GOT3 (cell line): ENCODE results near the gene CBX6.

Source experiments
- DNase-seq: peaks from one replicate; lab custom pipeline; 2025; ENCODE audit warnings: mixed read lengths; lab: John Stamatoyannopoulos, UW

Gene CBX6

DNA sequence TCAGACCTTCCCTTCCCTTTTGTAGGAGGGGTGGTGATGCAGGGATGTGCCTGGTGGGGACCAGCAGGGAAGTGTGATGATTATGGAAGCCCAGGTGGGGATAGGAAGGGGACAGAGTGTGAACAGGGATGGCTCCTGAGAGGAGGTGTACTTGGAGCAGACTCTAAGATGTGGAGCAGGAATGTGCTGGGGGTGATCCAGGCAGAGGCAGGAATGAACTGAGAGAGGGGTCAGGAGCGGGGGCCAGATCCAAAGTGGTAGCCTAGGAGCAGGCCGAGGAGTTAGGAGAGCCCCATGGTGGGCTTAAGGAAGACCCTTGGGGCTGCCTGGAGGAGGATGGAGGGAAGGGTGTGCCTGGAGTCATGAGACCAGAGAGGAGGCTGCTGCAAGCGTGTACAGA is 31.9 kb downstream of the CBX6 start:
- no peak for DNase-seq

DNA sequence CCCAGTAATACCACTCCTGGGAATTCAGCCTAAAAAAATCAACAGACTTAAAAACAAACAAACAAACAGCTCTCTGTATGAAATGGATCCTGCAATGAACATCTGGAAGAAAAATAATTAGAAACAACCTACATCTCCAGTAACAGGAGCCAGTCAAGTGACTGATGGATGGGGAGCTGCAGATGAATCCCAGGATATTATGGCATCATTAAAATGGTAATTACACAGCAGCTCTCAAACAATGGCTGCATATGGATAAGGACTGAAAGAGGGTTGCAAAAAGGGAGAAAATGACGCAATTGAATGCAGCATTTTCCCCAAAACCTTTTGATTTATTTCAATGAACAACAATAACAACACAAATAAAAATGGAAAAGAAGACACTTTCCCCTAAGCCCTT is 32.3 kb downstream of the CBX6 start:
- no peak for DNase-seq

DNA sequence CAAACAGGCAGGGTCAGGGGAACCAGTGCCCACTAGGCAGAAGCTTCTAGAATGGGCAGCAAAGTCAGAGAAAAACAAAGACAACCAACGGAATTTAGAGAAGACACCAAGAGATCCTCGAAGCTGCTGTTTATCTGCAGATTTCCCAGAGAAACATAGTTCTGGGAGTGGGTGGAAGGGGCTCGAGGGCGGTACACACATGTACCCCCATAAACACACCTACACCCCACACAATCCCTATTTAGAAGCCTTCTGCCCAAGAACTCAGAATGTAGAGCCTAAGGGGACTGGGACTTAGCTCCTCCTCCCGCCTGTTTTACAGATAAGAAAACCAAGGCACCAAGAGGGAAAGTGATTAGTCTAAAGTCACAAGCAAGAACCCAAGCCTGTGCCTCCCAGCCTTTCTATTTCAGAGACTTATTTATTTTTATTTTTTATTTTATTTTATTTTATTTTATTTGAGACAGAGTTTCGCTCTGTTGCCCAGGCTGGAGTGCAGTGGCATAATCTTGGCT is 34.5 kb downstream of the CBX6 start:
- no peak for DNase-seq

DNA sequence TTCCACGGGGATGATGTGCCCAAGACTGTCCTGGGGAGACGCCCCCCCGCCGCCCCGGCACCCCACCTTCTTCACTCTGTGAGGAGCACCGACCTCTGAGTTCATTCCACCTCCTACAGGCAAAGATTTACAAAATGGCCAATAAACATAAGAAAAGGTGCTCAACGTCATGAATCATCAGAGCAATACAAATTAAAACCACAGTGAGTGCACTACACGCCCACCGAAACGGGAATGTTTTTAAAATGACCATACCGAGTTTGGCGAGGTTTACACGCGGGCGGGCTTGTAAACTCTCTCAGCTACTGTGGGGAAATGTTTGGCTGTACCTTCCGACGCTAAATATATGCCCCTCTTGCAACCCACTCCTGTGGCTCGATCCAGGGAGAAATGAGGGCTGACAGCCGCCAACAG is 36.1 kb downstream of the CBX6 start:
- DNase-seq, result no peak

DNA sequence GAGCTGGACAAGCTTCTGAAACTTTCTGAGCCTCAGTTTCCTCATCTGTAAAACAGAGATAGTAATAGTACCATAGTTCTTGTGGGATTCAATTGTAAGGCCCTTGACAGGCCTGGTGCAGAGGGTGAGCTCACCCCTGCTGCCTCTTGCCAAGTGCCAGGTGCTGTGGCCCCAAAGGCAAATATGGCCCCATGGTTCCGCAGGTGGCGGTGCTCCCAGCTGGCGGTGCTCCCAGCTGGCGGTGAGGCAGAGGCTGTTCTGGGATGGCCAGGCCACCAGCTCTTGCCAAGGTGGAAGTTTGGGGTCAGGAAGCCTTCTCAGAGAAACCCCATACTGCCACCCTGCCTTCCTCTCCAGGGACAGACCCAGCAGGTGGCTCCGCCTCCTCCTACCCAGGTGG is 37.0 kb downstream of the CBX6 start:
- no peak for DNase-seq

DNA sequence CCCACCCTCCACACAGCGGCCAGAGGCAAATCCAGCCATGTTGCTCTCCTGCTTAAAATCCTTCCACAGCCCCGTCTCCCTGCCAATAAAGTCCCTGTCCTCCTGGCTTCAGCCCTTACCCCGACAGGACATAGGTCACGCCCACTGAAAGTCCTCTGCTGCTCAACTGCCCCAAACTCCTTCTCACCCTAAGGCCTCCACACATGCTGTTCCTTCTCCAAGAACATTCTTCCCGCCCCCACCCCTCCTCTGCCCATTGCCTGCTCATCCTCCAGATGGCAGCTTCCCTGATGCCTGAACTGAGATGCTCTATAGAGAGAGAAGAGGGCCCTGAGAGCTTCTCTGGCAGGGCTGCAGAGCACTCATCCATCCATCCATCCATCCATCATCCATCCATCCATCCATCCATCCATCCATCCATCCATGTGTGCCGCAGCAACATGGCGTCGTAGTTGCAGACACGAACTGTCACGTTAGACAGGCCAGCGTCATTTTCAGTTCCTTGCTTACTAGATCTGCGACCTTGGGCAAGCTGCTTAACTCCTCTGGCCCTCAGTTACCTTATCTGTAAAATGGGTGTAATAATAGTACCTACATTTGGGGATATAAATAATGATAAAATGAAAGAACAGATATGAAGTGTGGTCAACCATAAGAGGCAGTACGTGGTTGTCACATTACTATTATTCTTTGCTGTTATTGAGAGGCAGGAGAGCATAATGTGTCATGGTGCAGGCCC is 37.6 kb downstream of the CBX6 start:
- no peak for DNase-seq

DNA sequence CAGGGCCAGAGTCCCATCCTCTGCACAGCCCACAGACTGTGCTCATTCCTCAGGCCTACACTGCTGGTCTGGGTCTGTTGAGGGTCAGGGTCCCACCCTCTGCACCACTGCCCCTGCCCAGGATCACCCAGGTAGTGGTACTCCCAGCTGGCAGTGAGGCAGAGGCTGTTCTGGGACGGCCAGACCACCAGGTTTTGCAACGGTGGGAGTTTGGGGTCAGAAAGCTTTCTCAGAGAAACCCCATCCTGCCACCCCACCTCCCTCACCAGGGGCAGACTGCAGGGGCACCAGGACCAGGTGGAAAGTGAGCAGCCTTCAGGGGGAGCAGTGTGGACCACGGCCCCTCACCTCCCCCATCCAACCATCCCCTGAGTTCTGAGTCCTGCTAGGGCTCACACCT is 39.0 kb downstream of the CBX6 start:
- no peak for DNase-seq

DNA sequence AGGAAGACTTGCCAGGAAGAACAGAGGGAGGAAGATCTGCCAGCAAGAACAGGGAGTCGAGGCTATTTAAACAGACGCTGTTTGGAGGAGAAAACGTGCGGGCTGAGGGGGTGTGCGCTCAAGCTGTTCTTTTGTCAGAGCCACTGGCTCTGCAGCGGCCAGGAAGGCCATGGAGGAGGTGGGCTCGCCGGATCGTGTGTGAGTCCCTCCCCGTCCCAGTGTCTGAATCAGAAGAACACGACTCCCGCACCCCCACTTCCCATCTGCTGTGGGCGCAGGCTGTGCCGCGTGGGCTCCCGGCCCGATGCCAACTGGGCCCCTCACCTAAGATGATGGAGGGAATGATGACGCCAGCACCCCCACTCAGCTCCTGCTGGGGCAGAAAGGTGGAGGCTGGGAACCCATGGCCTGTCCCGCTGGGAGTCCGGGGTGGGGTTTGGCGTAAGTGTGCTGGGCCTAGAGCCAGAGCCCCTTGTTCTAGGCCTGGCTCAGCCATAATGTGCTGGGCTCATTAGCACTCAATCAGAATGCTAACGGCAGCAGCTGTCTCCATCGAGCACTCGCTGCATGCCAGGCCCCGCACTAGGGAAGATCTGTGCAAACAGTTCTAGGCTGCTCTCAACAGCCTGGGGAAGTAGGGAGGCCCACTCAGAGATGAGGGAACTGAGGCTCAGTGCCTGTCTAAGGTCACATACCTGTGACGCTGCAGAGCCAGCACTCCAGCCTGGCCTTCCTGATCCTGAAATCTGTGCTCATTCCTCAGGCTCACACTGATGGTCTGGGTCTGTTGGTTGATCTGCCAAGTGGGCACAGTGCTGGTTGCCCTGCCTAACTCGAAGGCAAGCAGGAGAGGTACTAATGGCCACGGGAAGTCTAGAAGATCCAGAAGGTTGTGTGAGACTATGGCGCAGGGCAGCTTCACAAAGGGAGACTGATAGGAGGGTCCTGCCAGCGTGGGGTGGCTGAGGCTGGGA is 39.7 kb downstream of the CBX6 start:
- no peak for DNase-seq

DNA sequence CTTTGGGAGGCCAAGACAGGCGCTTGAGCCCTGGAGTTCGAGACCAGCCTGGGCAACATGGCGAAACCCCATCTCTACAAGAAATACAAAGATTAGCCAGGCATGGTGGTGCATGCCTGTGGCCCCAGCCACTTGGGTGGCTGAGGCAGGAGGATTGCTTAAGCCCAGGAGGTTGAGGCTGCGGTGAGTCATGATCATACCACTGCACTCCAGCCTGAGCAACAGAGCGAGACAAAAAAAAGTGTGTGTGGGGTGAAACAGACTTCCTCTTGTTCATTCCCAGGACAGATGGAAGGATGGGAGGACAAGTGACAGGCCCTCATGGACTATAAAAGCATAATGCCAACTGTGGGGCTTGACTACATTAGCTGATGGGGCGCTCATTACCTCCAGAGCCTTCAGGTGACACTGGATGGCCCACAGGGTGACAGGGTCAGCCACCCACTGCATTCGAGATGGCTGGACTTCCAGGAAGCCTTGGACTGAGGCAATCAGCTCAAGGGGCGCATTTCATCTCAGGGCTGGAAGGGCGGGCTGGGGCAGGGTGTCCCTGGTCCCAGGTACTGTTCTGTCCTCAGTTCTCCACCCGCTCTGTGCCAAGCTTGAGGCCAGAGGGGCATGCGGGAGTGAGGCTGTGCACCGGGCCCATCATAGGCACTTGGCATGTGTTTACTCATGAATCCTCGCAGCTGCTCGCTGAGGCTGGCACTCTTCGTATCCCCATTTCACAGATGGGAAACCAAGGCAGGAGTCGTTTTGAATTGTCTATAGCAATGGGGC is 40.7 kb downstream of the CBX6 start:
- DNase-seq, result no peak

DNA sequence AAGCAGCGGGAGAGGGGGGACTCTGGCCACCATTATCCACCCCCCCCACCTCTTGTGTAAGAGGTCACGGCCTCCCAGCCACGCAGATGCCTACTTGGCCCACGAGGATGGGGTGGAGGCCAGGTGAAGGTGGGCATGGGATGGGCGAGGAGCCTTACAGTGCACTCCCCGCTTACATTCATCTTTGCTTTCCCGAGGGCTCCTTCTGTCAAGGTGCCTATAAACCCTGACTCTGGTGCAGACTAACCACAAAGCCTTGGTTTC is 41.2 kb downstream of the CBX6 start:
- no peak for DNase-seq

DNA sequence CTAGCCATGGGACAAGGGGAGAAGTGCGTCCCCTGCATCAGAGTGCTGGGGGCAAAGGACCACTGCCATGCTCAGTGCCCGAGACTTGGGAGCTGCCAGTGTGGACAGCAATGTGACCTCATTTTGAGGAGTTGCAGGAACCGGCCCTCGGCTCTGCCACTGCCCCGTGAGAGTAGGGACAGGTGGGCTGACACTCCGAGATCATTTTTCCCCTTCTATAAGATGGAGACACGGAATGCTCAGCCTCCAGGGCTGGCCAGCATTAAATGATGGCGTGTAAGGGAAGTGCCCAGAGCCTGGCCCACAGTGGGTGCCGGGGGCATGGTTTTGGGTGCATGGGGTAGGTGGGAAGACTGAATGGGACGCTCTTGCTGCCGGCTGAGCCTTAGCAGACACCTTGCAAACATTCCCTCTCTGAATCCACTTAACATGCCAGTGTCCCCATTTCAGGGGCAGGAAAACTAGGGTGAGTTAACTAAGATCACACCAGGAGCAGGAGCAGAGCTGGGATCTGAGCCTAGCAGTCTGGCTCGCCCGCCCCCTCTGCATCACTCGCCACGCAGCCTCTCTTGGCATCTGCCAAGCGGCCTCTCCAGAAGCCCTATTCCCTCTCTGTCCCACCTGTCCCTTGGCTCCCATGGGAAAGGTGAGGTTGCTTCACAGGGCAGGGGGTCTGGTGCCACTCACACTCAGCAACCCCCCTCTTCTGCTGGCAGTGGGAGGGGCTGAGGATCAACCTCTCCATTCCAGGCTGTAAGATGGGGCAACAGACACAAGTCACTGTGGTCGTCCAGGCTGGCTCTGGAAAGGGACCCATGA is 41.8 kb downstream of the CBX6 start:
- DNase-seq, result no peak

DNA sequence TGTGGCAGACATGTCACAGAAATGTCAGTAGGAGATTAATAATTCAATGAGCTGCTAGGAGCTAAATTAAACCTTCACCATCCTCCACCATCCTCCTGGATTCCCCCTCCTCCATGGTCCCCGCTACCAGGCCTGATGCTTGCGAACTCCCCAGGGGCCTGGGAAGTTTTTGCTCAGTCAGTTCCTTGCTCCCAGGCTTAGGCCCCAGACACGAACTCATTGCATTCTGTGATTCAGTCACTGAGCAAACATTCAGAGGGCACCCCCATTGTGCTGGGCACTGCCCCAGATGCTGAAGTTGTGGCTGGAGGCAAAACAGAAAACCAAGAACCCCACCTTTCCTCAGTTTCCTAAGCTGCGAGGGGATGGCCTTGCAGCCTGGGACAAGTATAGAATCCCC is 42.5 kb downstream of the CBX6 start:
- no peak for DNase-seq

DNA sequence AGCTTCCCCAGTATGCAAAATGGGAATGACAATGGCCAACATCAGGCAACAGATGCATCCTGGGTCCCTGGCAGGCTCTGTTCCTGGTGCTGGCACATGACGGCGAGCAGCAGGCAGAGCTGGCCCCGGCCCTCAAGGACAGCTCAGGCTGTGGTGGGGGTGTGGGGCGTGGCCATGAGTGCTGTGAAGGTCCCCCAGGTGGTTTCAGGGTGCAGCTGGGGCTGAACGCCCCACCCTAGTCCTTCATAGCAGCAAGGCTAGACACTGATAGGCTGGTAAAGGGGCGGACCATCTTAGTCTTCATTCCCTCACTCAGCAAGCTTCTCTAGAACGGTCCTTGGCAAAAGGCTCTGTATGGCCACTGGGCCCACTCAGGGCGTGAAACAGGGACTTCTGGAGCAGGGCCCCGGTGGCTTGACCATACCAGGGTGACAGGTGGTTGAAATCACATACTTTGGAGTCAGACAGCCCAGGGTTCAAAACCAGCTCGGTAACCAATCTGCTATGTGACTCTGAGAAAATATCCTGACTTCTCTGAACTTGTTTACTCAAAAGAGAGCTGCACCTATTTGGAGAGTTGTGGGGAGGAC is 43.3 kb downstream of the CBX6 start:
- no peak for DNase-seq

DNA sequence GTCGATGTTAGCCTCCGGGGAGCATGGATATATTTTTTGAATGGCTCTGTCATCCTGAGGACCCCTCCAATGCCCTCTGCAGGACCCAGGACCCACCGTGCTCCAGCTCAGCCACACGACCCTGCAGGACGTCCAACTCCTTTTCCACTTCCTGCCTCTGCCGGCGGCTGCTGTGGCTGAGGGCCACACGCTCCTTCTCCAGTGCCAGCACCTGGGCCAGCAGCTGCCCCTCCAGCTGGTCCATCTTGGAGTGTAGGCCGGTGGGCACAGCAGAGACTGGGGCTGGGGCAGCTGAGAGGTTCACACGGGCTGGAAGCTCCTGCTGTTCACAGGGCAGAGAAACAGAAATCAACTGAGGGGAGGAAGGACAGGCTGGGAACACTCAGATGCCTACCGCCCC is 43.8 kb downstream of the CBX6 start:
- no peak for DNase-seq

DNA sequence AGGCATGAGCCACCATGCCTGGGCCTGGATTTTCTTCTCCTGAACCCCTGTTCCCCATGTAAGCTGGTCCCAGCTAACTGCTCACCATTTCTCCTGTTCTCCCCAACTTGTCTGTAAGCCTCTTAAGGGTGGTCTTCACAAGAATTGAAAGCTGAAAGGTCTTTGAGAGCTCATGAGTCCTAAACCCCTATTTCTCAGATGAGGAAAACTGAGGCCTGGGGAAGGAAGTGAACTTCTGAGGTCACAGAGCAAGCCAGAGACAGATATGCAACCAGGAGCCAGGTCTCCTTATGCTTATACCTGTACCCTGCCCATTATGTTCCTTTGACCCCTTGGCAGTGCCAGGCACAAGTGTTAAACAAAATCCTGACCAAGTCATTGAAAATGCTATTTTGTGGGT is 44.5 kb downstream of the CBX6 start:
- no peak for DNase-seq

DNA sequence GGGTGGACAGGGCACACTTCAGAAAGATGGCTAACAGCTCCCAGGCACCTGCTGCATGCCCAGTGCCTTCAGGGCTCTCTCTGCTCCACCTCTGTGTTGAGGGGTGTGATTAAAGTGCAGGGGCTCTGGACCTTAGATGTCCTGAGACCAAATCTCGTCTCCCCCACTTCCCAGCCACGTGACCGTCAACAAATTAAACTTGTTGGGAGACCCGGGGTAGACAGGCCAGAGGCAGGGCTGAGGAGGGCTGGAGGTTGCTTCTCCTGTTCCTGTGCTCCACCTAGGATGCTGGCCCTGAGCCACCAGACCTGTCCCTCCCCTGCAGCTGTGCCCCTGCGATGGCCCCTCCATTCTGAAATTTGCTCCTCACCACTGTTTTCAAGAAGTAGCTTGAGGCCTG is 45.2 kb downstream of the CBX6 start:
- DNase-seq, result no peak

DNA sequence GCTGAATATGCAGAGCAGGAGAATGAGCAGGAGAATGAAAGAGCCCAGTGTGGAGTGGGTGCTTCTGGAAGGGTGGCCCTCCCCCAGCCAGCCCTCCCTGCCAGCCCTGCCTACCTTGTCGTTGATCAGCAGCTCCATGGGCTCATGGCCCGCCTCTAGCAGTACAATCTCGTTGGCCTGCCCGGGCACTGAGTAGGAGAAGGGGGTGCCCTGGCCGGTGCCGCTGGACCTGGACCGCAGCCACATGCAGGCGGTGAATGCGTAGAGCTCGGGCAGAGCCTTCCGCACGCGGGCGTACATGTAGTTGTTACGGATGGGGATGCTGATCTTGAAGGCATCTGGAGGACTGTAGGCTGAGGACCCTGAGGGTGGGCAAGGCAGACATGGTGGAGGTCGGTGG is 45.6 kb downstream of the CBX6 start:
- no peak for DNase-seq

DNA sequence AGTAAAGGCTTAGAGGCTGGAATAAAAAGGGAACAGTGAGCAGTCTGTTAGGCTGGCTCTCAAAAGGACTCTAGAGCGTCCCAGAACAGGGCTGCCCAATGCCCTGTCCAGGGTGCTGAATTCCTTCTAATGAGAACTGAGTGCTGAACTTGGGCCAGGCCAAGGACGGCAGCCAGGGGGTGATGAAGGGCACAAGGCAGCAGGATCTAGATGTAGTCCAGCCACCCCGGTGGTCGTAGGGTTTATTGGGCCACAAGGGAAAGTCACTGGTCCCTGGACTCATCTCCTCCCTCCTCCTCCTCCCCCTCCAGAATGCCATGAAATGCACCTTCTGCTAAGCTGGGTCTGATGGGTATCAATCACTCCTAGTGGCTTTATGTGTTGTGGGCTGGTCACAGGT is 47.4 kb downstream of the CBX6 start:
- no peak for DNase-seq

DNA sequence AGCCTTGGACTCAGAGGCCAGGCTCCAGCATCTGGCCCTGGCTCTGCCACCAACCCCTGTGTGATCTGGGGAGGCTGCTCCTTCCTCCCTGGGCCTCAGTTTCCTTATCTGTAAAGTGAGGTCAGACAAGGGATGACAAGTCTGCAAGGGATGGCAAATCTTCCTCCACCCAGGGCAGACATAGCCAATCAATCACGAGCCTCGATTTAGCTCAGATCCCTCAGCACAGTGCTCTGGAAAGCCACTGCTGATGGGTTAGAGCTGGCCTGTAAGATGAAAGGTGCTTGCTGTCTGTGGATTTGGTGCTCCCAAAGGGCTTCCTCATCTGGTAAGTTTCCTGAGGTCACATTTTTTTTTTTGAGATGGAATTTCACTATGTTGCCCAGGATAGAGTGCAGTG is 48.4 kb downstream of the CBX6 start:
- DNase-seq, result no peak

DNA sequence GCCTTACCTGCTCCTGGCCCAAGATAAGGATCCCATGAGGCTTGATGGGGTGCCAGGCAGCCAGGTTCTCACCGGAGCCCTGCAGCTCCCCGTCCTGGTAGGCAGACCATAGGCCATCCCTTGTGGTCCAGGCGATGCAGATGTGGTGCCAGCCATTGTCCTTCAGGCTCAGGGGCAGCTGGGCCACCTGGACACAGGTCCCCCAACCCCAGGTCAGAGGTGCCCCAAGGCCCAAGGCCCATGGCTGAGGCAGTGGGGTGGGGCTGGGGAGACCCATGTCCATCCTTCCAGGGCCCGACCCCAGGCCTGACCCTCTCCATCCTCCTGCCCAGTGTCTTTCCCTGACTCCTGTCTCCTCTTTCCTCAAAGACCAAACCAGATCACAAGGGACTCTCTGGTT is 48.9 kb downstream of the CBX6 start:
- no peak for DNase-seq

DNA sequence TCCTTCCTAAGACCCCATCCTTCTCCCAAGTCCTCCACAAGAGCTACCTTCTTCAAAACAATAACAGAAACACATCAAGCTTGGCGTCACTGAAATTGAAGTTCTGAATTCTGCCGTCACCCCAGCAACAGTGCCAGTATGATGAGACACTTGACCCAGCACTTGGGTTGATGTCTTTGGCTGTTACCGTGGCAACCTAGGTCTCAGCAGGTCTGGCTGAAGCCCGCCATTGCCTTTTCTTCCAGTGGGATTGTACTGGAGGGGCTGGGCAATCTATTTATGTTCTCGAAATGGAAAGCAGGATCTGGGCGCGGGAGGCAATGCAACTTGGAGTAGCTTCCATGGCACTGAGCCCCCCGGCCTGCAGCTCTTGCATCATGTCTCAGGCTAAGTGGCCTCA is 52.0 kb downstream of the CBX6 start:
- no peak for DNase-seq
